Activated naive CD8-positive, alpha-beta T cell treated with anti-CD3 and anti-CD28 coated beads for 36 hours (primary cell): ENCODE results near the gene NBR1. TPM values are rescaled to one million over a fixed set of nuclear protein-coding genes. Genes with fewer than 3 reads are reported as not detected.
"Not testable (repeated sequence)": the region's sequence is repeated elsewhere in the genome, so short reads cannot be mapped to it uniquely, and the experiment has no call there.

Source experiments
- DNase-seq: peaks from one replicate; pipeline ENCODE4 v3.0.0; 2021
- H3K27ac Mint-ChIP-seq: one replicate; pipeline ENCODE4 v1.8.0; 2022; ENCODE audit warnings: mild to moderate bottlenecking, moderate library complexity, mixed read lengths
- H3K27me3 Mint-ChIP-seq: one replicate; pipeline ENCODE4 v1.8.0; 2022; ENCODE audit warnings: mild to moderate bottlenecking, mixed read lengths
- H3K36me3 Mint-ChIP-seq: one replicate; pipeline ENCODE4 v1.8.0; 2021; ENCODE audit warnings: mild to moderate bottlenecking, mixed read lengths
- H3K4me1 Mint-ChIP-seq: one replicate; pipeline ENCODE4 v1.8.0; 2021; ENCODE audit warnings: mixed read lengths
- H3K4me3 Mint-ChIP-seq: one replicate; pipeline ENCODE4 v1.8.0; 2022; ENCODE audit warnings: mild to moderate bottlenecking, moderate library complexity, mixed read lengths
- H3K9me3 Mint-ChIP-seq: one replicate; pipeline ENCODE4 v1.8.0; 2022; ENCODE audit warnings: mixed read lengths
- total RNA-seq, 2 experiments: library from RNA; stranded (reverse); gene quantifications; one replicate each; pipeline ENCODE4 v1.2.3, GENCODE V29; 2021

The NBR1 gene
- total RNA-seq, 2 experiments from 2014 or later, result 36.7 to 36.9 TPM

GRCh38 chr17:43175213-43176118 is 4.5 kb downstream of the NBR1 start:
- no peak for DNase-seq
- peak overlapping the region; percentile 65 for H3K4me3 Mint-ChIP-seq
- H3K9me3 Mint-ChIP-seq, result no peaks in the 10 kb centered on the region
- peak overlapping the region; percentile 98 for H3K27ac Mint-ChIP-seq
- peaks cover 23% of the 10 kb centered on the region for H3K36me3 Mint-ChIP-seq
- peaks cover 43% of the 10 kb centered on the region for H3K4me1 Mint-ChIP-seq
- no peaks in the 10 kb centered on the region for H3K27me3 Mint-ChIP-seq

- Mint-ChIP-seq H3K9me3 (no peaks in the 10 kb centered on the region), H3K4me1 (peaks cover 43% of the 10 kb centered on the region), H3K4me3 (peak overlapping the region; percentile 65), H3K27ac (peak overlapping the region; percentile 98), H3K36me3 (peaks cover 24% of the 10 kb centered on the region), H3K27me3 (no peaks in the 10 kb centered on the region)
- no peak for DNase-seq
These were observed 5.1 kb downstream of the NBR1 start for GRCh38 chr17:43176119-43176570.

GRCh38 chr17:43183921-43184320 is 12.9 kb downstream of the NBR1 start:
- H3K4me1 Mint-ChIP-seq, result no peaks in the 10 kb centered on the region
- no peaks in the 10 kb centered on the region for H3K9me3 Mint-ChIP-seq
- DNase-seq, result no peak
- H3K27ac Mint-ChIP-seq, result no peak overlapping the region
- H3K36me3 Mint-ChIP-seq, result peaks cover 15% of the 10 kb centered on the region
- H3K4me3 Mint-ChIP-seq, result no peak overlapping the region
- no peaks in the 10 kb centered on the region for H3K27me3 Mint-ChIP-seq

DNA sequence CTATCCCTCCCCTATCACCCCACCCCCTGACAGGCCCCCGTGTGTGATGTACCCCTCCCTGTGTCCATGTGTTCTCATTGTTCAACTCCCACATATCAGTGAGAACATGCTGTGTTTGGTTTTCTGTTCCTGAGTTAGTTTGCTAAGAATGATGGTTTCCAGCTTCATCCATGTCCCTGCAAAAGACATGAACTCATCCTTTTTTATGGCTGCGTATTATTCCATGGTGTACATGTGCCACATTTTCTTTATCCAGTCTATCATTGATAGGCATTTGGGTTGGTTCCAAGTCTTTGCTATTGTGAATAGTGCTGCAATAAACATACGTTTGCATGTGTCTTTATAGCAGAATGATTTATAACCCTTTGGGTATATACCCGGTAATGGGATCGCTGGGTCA is 15.6 kb downstream of the NBR1 start:
- DNase-seq, H3K27ac Mint-ChIP-seq, H3K4me3 Mint-ChIP-seq, H3K4me1 Mint-ChIP-seq, H3K9me3 Mint-ChIP-seq, H3K27me3 Mint-ChIP-seq: not testable (repeated sequence)
- H3K36me3 Mint-ChIP-seq, result peaks cover 13% of the 10 kb centered on the region

GRCh38 chr17:43193251-43193650 is 22.2 kb downstream of the NBR1 start:
- no peak overlapping the region for H3K27ac Mint-ChIP-seq
- no peak for DNase-seq
- no peaks in the 10 kb centered on the region for H3K9me3 Mint-ChIP-seq
- no peaks in the 10 kb centered on the region for H3K27me3 Mint-ChIP-seq
- H3K4me1 Mint-ChIP-seq, result no peaks in the 10 kb centered on the region
- peaks cover 6% of the 10 kb centered on the region for H3K36me3 Mint-ChIP-seq
- H3K4me3 Mint-ChIP-seq, result no peak overlapping the region

- H3K4me3 Mint-ChIP-seq, result no peak overlapping the region
- peaks cover 10% of the 10 kb centered on the region for H3K4me1 Mint-ChIP-seq
- H3K27ac Mint-ChIP-seq, result peak overlapping the region; percentile 84
- H3K27me3 Mint-ChIP-seq, result no peaks in the 10 kb centered on the region
- DNase-seq, result no peak
- no peaks in the 10 kb centered on the region for H3K9me3 Mint-ChIP-seq
- peaks cover 10% of the 10 kb centered on the region for H3K36me3 Mint-ChIP-seq
These were observed 28.6 kb downstream of the NBR1 start for GRCh38 chr17:43199633-43200032.

DNA sequence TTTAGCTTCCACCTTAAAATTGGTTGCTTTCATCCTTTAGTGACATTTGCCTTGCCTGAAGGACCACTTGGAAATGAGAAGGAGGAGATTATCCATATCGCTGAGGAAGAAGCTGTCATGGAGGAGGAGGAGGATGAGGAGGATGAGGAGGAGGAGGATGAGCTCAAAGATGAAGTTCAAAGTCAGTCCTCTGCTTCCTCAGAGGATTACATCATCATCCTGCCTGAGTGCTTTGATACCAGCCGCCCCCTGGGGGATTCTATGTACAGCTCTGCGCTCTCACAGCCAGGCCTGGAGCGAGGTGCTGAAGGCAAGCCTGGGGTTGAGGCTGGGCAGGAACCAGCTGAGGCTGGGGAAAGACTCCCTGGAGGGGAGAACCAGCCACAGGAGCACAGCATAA is 29.1 kb downstream of the NBR1 start:
- Mint-ChIP-seq H3K4me1 (peaks cover 10% of the 10 kb centered on the region), H3K9me3 (no peaks in the 10 kb centered on the region), H3K27me3 (no peaks in the 10 kb centered on the region), H3K36me3 (peaks cover 9% of the 10 kb centered on the region), H3K4me3 (peak overlapping the region; percentile 16), H3K27ac (peak overlapping the region; percentile 84)
- DNase-seq, result peak; percentile 27

- H3K4me1 Mint-ChIP-seq, result peaks cover 10% of the 10 kb centered on the region
- not testable (repeated sequence) for H3K27ac Mint-ChIP-seq, H3K9me3 Mint-ChIP-seq, H3K27me3 Mint-ChIP-seq, H3K4me3 Mint-ChIP-seq, H3K36me3 Mint-ChIP-seq, DNase-seq
These were observed 32.0 kb downstream of the NBR1 start for GRCh38 chr17:43203013-43203412.

GRCh38 chr17:43210576-43210975 is 39.6 kb downstream of the NBR1 start:
- peaks cover 25% of the 10 kb centered on the region for H3K4me1 Mint-ChIP-seq
- no peak for DNase-seq
- H3K27ac Mint-ChIP-seq, result peak overlapping the region; percentile 82
- H3K9me3 Mint-ChIP-seq, result no peaks in the 10 kb centered on the region
- H3K36me3 Mint-ChIP-seq, result peaks cover 22% of the 10 kb centered on the region
- H3K4me3 Mint-ChIP-seq, result peak overlapping the region; percentile 98
- H3K27me3 Mint-ChIP-seq, result no peaks in the 10 kb centered on the region

DNA sequence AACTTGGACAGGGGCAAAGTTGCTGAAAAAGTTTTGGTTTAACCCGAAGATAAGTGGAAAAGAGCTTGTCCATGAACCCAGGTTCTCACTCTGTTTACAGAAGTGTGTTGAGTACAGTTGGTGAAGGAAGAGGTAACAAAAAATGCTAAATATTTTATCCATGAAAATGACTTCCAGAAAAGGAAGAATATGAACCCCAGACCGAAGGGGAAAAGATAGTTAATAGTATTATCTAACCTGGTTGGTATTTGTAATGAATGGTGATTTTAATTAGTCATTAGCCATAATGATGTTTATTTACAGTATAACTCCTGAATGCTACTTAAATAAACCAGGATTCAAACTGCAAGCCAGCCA is 40.1 kb downstream of the NBR1 start:
- Mint-ChIP-seq H3K27me3 (no peaks in the 10 kb centered on the region), H3K27ac (peak overlapping the region; percentile 82), H3K4me3 (peak overlapping the region; percentile 98), H3K36me3 (peaks cover 27% of the 10 kb centered on the region), H3K9me3 (no peaks in the 10 kb centered on the region), H3K4me1 (peaks cover 25% of the 10 kb centered on the region)
- no peak for DNase-seq

DNA sequence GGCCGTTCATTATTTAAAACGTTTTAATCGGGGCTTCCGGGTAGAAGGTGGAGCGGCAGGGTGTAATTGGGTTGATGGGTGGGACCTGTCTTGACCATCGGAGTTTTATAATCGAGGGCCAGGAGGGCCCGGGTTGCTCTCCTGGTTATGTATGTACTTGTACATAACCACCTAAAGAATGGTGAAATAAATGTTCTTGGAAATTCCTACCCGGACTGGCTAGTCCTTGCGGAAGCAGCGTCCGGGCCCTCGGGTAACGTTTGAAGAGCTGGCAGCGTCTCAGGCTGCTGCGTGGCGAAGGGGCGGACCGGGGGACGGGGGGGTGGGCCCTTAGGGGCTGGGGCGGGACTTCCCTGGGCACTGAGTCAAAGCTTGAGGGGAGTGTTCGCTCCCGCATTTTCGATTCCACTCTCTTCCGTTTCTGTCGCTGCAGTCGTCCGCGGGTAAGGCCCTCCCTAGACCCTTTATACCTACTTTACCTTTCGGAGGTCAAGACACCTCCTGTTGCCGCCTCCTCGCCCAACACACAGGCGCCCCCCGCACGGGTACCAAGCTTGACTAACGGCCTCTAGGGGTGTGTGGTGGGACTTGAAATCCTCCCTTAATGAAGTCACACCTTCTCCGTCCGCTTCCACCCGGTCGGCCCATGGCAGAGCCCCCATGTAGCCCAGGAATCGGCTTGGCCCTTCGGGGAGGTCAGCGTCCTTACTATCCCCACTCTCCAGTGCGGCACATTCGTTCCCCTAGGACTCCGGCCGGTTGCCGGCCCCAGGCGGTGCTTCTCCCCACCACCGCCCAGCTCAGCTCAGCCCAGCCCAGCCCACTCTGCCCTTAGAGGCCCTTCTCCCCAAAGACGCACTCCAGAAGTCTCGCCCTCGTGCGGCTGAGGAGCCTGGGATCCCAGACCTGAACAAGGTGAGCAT is 40.7 kb downstream of the NBR1 start, which contains the start of gene TMEM106A:
TSS of gene TMEM106A (plus strand) at position 396 of the 923 bp plus-strand sequence. CDS start 1,167 bp downstream, outside the sequence.
- no peaks in the 10 kb centered on the region for H3K27me3 Mint-ChIP-seq
- H3K36me3 Mint-ChIP-seq, result peaks cover 30% of the 10 kb centered on the region
- H3K4me1 Mint-ChIP-seq, result peaks cover 28% of the 10 kb centered on the region
- DNase-seq, result peak; percentile 77
- H3K27ac Mint-ChIP-seq, result peak within 1 kb of the TSS; percentile 82
- H3K4me3 Mint-ChIP-seq, result peak within 1 kb of the TSS; percentile 98
- no peaks in the 10 kb centered on the region for H3K9me3 Mint-ChIP-seq

DNA sequence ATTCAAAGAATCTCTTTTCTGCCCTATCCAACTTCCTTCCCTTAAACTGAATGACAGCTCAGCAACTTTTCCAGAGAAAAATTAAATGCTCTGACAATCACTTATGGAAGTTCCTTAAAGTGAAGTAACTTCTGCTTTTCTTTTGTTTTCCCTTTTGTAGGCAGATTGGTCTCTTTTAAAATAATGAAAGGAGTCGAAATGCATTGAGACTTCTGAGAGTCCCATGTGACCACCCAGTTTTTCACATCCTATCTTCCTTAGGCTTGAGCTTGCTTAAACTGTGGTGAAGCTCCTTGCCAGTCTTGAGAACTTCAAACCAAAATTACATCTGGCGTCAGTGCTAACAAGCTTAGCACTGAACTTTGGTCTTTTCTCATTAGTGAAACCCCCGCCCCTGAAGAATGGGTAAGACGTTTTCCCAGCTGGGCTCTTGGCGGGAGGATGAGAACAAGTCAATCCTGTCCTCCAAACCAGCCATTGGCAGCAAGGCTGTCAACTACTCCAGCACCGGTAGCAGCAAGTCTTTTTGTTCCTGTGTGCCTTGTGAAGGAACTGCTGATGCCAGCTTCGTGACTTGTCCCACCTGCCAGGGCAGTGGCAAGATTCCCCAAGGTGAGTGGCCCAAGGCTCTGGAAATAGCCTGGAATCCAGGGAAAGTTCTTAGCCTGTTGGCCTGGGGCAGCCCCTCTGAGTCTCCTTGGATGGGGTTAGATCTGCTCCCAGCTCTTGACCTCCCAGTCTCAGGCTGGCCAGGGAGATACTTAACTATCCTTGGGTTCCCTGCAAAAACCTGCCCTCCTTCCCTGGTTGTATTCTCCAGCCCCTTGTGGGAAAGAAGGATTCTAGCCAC is 41.9 kb downstream of the NBR1 start:
- Mint-ChIP-seq H3K4me3 (peak overlapping the region; percentile 98), H3K4me1 (peaks cover 40% of the 10 kb centered on the region), H3K36me3 (peaks cover 30% of the 10 kb centered on the region), H3K27me3 (no peaks in the 10 kb centered on the region), H3K27ac (peak overlapping the region; percentile 82), H3K9me3 (no peaks in the 10 kb centered on the region)
- DNase-seq, result no peak

DNA sequence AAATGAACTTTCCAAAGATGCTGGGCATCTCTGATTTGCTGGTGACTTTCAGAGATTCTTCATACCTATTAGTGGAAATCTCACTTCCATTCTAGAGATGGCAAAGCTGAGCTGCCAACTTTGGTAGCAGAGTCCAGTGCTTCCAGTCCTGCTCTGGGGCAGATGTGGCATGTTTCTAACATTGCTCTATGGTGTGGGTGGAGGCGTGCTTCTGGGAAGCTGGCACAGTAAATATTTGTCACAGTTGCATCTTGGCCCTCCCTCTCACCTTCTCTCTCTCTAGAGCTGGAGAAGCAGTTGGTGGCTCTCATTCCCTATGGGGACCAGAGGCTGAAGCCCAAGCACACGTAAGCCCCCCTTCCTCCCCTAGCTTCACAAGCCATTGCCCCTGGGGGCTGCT is 42.5 kb downstream of the NBR1 start:
- Mint-ChIP-seq H3K9me3 (no peaks in the 10 kb centered on the region), H3K4me1 (peaks cover 44% of the 10 kb centered on the region), H3K27me3 (no peaks in the 10 kb centered on the region), H3K27ac (no peak overlapping the region), H3K36me3 (peaks cover 35% of the 10 kb centered on the region), H3K4me3 (peak overlapping the region; percentile 98)
- DNase-seq, result no peak

- no peak overlapping the region for H3K4me3 Mint-ChIP-seq
- no peak overlapping the region for H3K27ac Mint-ChIP-seq
- peaks cover 47% of the 10 kb centered on the region for H3K4me1 Mint-ChIP-seq
- H3K27me3 Mint-ChIP-seq, result no peaks in the 10 kb centered on the region
- no peak for DNase-seq
- H3K36me3 Mint-ChIP-seq, result peaks cover 35% of the 10 kb centered on the region
- no peaks in the 10 kb centered on the region for H3K9me3 Mint-ChIP-seq
These were observed 44.3 kb downstream of the NBR1 start for GRCh38 chr17:43215341-43215740.
